HL-60/S4 (cell line): ENCODE data around the gene MAPKAPK2.

Source experiments
- in situ Hi-C: fragments of 300-500 bp; cut with MboI; formaldehyde crosslinking; loops from 2 replicates; pipeline ENCODE4 v1.14.3; 2022; ENCODE audit warnings: low sequenced_read_pairs

Gene MAPKAPK2

DNA sequence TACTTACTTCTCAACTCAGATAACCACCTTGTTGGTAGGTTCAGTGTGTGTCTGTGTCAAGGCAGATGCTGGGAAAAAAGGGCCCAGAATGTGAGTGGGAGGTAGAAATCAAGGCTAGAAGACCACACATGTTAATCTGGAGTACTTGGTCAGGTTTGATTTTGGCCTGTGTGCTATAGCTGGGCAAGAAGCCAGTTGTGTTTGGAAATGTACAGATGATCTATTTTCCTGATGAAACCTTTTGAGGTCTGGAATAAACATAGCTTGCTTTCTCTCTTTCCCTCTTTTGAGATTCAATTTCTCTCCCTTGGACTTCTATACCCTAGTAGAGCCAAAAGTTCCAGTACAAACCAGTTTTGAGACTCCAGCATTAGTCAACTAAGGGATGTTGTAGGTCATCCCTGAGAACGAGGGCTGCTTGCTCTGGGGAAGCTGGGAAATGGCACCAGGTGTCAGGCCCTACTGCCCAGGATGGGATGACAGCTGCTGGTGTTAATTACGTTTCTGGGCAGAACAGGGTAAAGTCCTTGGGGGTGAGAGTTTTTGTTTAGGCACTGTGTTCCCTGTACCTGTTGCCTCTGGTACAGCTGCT is 15.8 kb downstream of the MAPKAPK2 start:
- in situ Hi-C loops: no loop called here

DNA sequence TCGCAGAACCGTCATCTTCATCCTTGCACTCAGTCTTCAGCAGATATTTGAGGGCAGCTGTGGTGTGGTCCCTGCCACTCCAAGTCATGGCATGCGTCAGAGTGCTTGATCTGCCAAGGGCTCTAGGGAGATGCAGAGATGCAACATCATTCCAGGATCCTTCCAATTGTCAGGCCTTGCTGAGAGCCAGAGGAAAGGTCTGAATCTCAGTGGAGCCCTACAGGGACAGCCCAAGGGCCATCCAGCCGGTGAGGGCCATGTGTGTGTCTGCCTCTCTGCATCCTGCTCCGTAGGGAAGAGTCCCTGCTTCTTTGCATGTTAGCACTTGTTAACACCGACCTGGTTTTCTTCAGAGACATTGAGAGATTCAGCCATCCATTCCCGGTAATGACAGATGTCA is 17.6 kb downstream of the MAPKAPK2 start:
- in situ Hi-C loops: no loop called here

DNA sequence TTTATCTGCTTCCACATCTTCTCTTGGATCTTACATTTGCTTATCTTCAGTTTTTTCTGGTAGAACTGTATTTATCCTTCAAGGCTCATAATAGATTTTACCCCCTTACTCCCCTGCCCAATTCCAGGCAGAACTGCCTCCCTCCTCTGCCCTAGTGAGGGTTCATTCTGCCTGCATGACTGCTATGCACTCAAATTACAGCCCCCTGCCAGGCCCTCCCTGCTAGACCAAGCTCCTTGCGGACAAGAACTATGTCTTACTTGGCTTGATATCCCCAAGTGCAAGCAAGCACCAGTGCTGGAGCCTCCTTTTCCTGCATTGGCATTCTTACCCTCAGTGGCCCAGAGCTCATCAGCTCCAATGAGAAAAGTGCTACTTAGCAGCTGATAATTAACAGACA is 18.1 kb downstream of the MAPKAPK2 start:
- in situ Hi-C loops: no loop called here

DNA sequence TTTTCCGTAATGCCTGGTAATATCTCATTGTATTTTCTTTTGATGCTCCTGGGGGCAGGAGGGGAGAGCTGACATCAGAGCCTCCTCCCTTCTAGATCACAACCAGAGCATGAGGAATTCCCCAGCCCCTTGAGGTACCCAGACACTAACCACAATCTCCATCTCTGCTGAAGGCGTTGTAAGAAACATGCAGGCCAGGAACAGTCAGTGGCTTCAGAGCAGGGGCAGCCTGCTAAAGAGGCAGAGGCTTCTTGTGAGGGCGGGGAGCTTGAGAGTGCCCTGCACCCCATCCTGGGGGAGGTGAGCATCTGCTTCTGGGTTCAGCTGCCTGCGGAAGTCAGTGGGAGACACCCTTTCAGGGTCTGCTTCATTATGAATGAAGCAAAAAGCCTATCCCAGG is 19.0 kb downstream of the MAPKAPK2 start:
- in situ Hi-C loops: no loop called here

- in situ Hi-C loops: no loop called here
These were observed 19.5 kb downstream of the MAPKAPK2 start for GRCh38 chr1:206704226-206704625.

- in situ Hi-C loops: no loop called here
These were observed 20.5 kb downstream of the MAPKAPK2 start for GRCh38 chr1:206705191-206705590.

GRCh38 chr1:206705726-206706297 is 21.1 kb downstream of the MAPKAPK2 start:
- in situ Hi-C loops: no loop called here

GRCh38 chr1:206706298-206706791 is 21.6 kb downstream of the MAPKAPK2 start:
- in situ Hi-C loops: no loop called here

GRCh38 chr1:206706806-206707366 is 22.2 kb downstream of the MAPKAPK2 start:
- in situ Hi-C loops: no loop called here

- in situ Hi-C loops: no loop called here
These were observed 23.4 kb downstream of the MAPKAPK2 start for GRCh38 chr1:206708058-206708457.

DNA sequence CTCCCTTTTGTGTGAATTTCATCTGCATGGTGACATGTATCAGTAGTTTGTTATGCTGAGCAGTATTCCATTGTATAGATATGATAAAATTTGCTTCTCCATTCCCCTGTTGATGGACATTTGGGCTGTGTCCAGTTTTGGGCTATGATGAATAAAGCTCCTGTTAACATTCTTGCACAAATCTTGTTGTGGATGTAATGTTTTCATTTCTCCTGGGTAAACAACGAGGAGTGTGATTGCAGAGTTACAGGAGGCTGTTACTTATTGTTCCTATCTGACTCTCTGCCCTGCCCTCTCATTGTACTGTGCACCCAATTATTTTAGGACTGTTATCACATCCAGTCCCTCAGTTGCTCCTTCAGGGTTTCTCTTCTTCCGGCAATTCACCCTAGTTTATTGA is 24.2 kb downstream of the MAPKAPK2 start:
- in situ Hi-C loops: no loop called here

DNA sequence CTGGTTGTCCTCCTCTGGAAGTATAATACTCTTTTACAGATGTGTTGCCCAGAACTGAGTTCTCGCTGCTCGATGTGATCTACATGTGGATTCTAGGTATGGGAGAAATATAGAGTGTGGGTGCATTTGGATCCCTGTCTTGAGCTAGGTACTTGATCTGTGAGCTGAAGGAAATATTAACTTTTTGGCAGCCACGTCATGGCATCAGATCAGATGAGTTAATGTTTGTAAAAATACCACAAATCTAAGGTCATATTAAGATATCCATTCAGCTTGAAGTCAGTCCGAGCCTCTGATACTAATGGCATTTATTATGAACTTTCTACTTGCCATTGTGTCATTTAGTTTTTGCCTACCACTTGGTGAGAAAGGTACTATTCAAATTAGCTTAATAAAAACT is 24.6 kb downstream of the MAPKAPK2 start:
- in situ Hi-C loops: no loop called here

DNA sequence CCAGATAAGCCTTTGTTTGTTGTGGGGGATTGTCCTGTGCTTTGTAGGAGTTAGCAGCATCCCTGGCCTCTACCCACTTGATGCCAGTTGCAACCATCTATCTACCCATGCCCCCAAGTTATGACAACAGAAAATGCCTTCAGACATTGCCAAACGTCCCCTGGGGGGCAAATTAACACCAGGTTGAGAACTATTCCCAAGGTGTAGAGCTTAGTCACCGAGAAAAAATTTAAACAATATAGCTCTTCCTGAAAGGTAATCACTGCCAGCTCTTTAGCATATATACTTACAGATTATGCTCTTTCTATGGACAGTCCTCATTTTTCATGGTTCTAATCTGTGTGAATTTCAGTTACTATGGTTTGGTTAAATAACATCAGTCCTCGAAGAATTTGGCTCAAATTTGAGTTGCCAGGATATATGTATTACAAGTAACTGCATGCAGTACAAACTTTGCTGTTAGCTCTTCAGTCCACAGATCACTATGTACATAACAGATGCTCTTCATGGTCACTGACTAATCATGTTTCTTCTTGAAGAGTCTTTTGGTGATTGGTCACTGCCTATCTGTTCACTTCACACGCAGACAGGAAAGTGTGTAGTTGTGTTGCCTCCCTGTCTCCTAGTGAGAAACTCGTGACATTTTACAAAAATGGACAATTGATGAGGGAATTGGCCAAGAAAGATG is 25.2 kb downstream of the MAPKAPK2 start:
- in situ Hi-C loops: no loop called here

DNA sequence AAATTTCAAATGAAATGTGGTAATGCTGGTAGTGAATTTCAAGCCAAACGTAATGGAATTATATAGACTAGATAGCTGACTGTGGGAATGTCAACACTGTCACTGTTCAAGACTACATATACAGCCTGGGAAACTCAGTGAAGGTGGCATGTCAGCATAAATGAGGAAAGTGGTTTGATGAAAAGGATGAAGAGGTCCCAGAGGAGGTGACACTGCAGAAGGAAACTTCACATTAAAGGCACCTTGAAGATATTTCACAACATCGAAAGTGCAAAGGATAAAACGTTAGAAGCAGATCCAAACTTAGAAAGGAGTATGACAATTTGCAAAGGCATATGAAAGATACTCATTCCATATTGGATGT is 25.7 kb downstream of the MAPKAPK2 start:
- in situ Hi-C loops: no loop called here

GRCh38 chr1:206713070-206713469 is 28.4 kb downstream of the MAPKAPK2 start:
- in situ Hi-C loops: no loop called here

DNA sequence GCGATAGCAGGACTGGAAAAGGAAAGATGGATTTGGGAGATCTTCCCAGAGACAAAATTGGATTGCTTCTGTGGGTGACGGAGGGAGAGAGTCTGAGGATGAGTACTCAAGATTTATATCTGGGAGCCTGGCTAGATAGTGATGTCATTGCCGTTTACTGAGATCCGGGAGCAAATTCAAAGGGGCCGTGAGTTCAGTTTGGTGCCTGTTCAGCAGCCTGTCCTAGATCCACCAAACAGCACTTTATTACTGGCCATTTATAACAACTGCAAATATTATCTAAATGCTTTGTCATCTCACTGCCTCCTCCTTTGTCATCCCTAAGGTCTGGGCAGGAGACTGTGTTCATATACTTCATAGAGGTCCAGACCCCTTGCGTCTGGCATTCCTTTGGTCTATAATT is 29.2 kb downstream of the MAPKAPK2 start:
- in situ Hi-C loops: no loop called here

DNA sequence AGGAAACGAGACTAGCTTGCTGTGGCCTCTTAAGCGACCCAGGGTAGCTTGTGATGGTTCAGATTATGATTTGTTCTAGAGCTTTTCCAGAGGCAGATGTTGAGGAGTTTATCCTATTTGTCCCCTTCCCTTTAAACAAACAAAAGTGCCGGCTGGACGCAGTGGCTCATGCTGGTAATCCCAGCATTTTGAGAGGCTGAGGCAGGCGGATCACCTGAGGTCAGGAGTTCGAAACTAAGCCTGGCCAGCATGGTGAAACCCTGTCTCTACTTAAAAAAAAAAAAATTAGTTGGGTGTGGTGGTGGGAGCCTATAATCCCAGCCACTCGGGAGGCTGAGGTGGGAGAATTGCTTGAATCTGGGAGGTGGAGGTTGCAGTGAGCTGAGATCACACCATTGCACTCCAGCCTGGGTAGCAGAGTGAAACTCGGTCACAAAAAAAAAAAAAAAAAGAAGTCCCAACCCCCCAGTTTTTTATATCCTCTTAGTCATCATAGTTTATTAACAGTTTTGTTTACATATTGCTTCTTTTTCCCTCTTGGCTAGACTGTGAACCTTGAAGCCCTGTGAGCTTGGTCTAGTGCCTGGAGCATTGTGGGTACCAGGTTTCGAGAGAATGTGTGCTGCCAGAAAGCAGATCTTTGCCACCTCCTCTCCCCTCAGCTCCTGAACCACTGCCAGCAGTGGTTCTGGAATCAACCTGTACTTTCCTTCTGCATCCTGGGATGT is 29.8 kb downstream of the MAPKAPK2 start:
- in situ Hi-C loops: no loop called here

- in situ Hi-C loops: no loop called here
These were observed 30.4 kb downstream of the MAPKAPK2 start for GRCh38 chr1:206715120-206715519.

DNA sequence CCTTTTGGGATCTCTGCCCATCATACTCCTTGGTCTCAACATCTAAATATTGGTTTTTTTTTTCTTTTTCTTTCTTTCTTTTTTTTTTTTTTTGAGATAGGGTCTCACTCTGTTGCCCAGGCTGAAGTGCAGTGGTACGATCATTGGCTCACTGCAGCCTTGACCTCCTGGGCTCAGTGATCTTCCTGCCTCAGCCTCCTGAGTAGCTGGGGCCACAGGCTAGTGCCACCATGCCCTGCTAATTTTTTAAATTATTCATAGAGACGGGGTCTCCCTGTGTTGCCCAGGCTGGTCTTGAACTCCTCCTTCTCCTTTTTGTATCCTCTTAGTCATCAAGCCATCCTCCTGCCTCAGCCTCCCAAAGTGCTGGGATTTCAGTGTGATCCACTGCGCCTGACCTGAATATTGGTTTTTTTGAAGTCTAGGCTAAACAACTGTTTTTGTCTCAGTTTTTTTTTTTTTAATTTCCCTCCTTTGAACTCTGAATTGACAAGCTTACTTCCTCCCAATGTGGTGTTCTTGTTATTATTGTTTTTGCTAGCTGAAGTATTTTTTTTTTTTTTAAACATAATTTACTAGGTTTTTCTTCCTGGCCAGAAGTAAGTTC is 30.9 kb downstream of the MAPKAPK2 start:
- in situ Hi-C loops: no loop called here

GRCh38 chr1:206716159-206716869 is 31.6 kb downstream of the MAPKAPK2 start:
- in situ Hi-C loops: no loop called here
